ENCODE results near the gene GTF2E1.

Gene GTF2E1

GRCh38 chr3:120797857-120798256 is 55.3 kb downstream of the GTF2E1 start:
- DNase-seq (ENCODE audit: low read depth in 2 of 2, low spot score in 1 of 2): no peak

GRCh38 chr3:120798346-120798745 is 55.8 kb downstream of the GTF2E1 start:
- no peak for DNase-seq (ENCODE audit: low read depth in 2 of 2, low spot score in 1 of 2)

DNA sequence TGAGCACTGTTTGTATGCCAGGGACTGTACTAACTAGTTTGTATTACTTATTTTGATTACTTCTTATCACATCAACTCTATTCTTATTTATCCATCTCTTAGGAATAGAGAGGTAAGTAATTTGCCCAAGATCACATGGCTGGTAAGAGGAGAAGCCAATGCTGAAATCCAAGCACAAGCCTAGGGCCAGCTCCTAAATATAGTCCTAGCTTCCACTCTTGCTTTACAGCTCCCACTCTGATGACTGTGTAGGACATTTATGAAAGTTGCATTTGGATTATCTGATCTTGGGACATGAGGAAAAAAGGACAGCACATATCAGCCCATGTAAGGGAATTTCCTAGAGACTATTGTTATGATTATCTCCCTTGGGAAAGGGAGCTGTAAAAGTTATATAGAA is 58.1 kb downstream of the GTF2E1 start:
- DNase-seq (ENCODE audit: low read depth in 2 of 2, low spot score in 1 of 2): no peak

DNA sequence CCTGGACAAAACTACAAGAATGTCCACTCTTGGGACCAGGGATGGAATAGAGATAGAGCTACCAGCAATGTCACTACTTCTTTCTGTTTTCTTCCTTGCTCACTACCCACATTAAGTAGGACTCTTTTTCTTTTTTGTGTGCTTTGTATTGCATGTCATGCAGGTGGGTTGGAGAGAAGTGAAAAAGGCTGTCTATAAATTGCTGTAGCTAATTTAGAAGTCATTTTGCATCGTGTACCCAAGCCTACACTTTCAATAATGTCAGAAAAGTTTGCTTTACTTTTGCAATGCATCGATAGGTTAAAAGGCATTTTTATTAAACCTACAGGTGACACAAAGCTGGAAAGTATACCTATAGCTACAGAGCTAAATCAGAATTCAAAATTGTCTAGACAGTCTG is 58.9 kb downstream of the GTF2E1 start:
- no peak for DNase-seq (ENCODE audit: low read depth in 2 of 2, low spot score in 1 of 2)

- no peak for DNase-seq (ENCODE audit: low read depth in 2 of 2, low spot score in 1 of 2)
These were observed 60.4 kb downstream of the GTF2E1 start for GRCh38 chr3:120802916-120803315.

- no peak for DNase-seq (ENCODE audit: low read depth in 2 of 2, low spot score in 1 of 2)
These were observed 74.2 kb downstream of the GTF2E1 start for GRCh38 chr3:120816728-120817127.

- DNase-seq (ENCODE audit: low read depth in 2 of 2, low spot score in 1 of 2): no peak
These were observed 78.2 kb downstream of the GTF2E1 start for GRCh38 chr3:120820748-120821147.

DNA sequence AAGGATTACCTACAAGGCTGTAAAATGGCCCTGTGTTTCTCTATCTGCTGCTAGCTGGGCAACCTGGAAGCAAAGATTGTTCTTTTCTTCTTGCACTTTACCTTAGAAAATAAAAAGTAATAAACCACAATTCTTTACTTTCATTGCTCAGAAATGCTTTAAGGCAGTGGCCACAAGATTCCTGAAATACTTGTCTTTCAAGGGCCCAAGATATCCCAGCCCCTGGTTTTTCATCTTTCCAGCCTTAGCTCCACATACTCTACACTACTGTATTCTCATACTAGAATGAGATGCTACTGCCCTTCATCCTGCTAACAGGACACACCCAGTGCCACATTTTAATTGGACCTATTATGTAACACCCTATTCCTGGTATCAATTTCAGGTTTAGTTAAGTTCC is 78.9 kb downstream of the GTF2E1 start:
- DNase-seq (ENCODE audit: low read depth in 2 of 2, low spot score in 1 of 2): no peak

DNA sequence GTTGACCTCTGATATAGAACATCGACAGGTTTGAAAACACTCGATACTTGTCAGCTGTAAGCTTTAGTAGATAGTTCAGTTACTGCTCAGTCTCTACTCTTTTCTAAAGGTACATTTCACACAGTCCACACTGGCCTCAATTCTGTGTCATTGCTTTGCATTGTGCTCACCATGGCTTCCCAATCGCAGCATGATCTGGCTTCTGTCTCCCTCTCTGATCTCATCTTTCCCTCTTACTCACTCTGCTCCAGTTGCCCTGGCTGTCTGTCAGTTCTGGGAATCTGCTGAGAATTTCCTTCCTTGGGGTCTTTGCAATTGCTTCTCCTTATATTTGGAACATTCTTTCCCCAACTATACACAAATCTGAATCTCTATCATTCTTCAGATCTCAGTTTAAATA is 80.6 kb downstream of the GTF2E1 start:
- no peak for DNase-seq (ENCODE audit: low read depth in 2 of 2, low spot score in 1 of 2)

DNA sequence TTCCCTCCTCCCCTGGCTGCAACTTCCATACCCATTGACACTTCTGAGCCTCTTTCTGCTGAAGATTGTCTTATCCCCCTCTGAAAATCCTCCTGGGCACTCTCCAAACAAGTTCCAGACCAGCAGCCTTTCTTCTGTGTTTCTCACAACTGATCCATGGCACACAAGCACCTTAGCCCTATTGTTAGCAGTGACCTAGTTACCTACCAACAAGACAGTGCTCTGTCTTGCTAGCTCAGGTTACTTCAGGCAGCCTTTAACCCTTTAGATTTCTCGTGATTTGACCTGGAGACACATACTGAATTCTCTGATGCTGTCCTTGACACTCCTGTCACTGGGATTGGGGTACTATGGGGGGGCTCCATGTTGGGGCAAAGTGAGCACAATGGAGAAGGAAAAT is 82.1 kb downstream of the GTF2E1 start:
- no peak for DNase-seq (ENCODE audit: low read depth in 2 of 2, low spot score in 1 of 2)

- no peak for DNase-seq (ENCODE audit: low read depth in 2 of 2, low spot score in 1 of 2)
These were observed 86.3 kb downstream of the GTF2E1 start for GRCh38 chr3:120828796-120829195.

- DNase-seq (ENCODE audit: low read depth in 2 of 2, low spot score in 1 of 2): no peak
These were observed 88.5 kb downstream of the GTF2E1 start for GRCh38 chr3:120831066-120831465.
